Stimulated activated CD8-positive, alpha-beta memory T cell treated with anti-CD3 and anti-CD28 coated beads, Interleukin-12 subunit alpha, Interleukin-12 subunit beta, amount 100 ng/mL, for 4 hours (primary cell): Measurements from ENCODE around the gene DCAF17.
"Not testable (repeated sequence)": the region's sequence is repeated elsewhere in the genome, so short reads cannot be mapped to it uniquely, and the experiment has no call there.

ENCODE experiments used
- DNase-seq: peaks from one replicate; pipeline ENCODE4 v3.0.0-alpha.2; 2020; ENCODE audit warnings: low read depth

DCAF17 gene

DNA sequence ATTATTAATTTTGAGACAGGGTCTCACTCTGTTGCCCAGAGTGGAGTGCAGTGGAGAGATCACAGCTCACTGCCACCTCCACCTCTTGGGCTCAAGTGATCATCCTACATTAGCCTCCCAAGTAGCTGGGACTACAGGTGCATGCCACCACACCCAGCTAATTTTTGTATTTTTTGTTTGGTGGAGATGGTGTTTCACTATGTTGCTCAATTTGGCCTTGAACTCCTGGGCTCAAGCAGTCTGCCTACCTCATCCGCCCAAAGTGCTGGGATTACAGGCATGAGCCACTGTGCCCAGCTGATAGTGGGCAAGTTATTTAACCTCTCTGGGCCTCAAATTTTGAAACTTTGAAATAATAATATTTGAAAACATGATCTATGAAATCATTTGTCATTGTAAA lies 26.5 kb downstream of the DCAF17 start:
- DNase-seq: no peak

DNA sequence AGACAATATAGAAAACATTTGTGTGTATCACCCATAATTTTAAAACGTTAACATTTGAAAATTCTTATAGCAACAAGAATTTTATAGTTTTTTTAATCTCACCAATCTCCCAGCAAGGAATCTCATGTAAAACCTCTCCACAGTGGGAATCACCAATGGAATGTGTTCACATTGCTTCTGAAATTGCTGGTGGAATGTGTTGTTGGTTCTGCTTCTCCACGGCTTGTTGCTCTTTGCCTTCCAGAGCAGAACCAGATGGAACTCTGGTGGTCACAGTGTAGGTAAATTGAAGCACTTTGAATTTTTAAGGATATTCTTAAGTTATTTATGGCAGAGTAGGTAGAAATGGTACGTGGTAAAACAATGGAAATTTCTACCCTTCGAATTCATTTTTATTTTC lies 35.1 kb downstream of the DCAF17 start:
- DNase-seq: no peak

DNA sequence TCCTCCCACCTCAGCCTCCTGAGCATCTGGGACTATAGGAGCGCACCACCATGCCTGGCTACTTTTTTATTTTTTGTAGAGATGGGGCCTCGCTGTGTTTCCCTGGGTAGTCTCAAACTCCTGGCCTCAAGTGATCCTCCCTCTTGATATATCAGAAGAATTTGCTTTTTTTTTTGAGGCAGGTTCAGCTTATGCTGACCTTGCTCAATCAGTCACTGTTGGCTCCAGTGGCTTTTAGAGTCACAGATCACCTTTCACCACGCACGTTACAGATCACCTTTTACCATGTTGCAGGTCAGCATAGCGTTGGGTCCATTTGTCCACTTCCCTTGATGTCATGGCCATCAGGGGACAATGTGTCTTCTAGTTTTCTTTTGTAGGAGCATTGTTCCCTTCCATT lies 36.1 kb downstream of the DCAF17 start:
- DNase-seq: no peak

DNA sequence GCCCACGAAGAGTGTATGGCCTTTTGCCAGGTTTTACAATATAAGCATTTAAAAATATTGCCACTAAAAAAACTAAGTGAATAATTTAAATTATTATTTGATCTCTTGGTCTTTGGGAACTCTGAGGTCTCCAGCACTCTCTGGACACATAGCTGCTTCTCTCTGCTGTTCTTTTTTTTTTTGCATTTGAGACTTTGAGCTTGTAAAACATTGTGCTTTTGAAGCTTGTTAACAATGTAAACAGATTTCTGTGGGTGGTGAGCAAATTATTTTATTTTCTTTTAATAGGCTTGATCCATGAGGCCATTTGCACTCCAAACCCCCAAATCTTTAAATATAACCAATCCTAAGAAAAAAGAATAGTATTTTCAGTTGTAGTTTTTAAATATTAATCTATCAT lies 42.0 kb downstream of the DCAF17 start:
- DNase-seq: no peak

DNA sequence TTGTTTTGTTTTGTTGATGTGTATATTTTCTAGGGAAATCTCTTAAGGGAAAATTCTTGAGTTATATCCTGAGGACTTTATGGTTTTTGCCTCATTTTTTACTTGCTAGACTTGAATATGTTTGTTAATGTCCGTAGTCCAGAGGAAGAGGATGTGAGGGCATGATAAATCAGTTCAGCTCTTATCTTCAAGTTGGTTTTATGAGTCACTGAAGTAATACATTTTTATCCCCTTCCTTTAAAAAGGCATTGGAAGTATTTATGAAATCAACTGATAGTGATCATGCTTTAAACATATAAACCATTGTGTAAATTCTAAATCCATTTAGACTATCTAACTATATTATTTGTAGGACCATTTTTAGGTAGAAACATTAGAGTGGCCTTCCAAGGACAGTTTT lies 44.3 kb downstream of the DCAF17 start:
- no peak for DNase-seq

DNA sequence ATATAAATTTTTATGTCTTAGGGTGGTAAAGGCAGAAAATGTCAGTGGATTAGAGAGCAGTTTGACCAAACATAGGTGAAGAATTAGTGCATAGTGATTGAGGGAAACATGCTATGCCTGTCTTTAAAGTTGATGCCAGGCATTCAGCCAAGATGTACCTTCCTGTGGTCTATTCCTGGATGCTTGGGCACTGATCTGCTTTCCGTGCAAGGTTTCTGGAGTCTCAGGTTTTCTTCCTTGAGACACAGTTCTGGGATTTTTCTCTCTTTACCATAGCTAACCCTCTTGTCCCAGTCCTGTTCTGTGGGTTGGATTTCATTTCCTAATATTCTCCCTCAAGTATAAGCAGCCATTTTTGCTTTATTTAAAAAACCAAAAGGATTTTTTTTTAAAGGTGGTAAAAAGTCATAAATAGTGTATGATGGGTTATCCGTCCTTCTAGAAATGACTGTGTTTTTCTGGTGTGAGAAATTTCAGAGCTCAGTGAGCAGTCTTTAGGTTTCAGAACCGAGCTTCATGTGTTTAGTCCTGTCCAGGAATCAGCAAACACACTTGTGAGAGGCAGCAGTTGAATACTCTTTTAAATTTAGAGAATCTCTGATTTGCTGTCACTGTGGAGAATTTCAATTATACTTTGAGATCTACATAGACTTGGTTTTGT lies 45.3 kb downstream of the DCAF17 start:
- no peak for DNase-seq

DNA sequence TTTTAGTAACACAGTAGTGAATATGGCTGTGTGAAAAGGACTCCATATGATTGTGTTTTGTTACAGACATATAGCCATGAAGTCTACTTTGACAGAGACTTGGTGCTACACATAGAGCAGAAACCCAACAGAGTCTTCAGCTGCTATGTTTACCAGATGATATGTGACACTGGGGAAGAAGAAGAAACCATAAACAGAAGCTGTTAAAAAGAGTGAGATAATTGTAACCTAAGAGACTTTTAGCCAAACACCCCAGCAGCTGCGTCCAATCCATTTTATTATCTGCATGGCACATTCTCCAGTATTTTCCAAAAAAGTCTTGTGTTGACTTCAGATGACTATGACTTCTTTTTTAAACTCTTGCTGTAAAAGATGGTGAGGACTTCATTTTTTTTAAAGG lies 46.9 kb downstream of the DCAF17 start:
- no peak for DNase-seq

DNA sequence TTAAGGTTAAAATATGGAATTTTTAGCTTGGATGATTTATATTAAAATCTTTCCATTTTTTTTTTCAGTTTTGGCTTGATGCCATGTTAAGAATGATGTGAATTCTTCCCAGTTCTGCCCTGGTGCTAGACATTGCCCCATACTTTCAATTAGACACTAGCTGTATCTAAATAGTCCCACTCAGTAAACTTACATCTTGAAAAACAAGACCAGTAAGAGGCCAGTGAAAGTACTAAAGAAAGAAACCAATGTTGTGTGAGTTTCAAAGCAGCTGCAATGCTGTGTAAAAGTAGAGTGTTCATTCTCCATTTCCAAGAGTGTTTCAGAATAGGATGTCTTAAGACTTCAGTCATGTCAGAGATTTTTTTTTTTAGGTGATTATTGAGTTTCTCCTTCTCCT lies 48.3 kb downstream of the DCAF17 start:
- DNase-seq: no peak

DNA sequence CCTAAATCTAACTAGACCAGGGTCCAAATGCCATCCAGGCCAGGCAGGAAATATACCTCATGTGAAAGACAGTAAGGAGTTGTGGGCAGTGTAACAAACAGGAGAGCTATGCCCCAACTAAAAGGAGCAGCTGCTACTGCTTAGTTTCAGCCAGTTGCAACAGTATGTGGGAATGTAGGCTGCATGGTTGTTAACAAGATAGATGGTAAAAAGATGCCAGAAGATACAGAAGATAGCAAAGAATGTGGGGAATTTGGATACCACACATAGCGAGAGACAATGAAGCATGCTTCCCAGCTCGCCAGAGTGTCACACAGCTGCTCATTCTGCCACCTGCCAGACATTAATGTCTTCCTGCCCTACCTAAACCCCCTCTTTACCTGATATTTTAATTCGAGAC lies 48.9 kb downstream of the DCAF17 start:
- DNase-seq: no peak

DNA sequence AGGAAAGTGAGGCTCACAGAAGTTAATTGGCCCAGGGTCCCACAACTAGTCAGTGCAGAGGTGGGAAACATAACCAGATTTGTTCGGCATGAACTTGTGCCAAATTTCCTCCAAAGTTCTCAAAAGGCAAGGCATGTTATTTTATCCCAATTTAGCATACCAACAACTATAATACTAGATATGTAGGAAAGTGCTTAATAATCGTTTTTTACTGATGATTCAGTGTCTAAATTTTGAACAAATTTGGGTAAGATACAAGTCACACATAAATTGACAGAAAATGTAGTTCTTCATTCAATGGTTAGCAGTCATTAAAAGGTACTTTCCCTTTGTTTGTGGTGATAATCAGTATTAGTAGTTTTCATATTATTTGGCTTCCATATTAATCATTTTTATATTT lies 49.8 kb downstream of the DCAF17 start:
- DNase-seq: no peak

DNA sequence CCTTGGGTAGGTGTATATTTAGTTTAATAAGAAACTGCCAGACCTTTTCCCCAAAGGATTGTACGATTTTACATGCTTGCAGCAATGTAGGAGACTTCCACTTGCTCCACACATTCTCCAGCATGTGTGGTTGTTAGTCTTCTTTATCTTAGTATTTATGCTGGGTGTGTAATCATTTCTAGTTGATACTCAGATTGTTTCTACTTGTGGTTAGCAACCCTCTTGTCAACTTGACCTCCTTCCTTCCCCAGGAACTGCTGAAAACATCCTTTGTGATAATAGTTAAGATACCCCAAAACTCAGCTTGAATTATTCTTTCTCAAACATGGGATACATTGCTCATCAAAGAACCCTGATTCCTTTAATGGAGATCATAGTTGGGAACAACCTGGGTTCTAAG lies 51.1 kb downstream of the DCAF17 start:
- DNase-seq: no peak

DNA sequence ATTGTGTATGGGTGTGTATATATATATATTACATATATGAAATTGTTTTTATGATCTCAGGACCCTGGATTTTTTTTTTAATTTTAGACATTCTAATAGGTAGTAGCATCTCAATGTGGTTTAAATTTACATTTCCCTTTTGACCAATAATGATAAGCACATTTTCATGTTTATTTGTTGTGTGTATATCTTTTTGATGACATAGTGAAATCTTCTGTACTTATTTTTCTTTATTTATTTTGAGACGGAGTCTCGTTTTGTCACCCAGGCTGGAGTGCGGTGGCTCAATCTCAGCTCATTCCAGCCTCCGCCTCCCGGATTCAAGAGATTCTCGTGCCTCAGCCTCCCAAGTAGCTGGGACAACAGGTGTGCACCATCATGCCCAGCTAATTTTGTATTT lies 53.2 kb downstream of the DCAF17 start:
- no peak for DNase-seq

DNA sequence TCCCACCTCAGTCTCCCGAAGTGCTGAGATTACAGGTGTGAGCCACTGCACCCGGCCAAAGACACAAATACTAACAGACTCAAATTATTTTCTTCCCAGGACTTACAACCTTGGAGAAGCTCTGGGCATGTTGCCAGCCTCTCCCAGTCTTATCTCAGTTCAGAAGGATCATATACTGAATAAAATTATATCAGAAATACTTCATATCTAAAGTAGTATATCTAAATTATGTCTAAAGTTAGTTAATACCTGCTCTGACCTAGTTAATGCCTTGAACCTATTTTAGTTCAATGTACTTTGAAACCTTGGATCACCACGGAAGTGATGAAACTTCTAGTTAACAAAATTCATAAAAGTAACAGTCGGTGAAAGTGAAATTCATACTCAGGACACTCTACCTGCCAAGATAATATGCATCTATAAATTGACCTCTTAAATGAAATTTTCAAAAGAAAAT lies 53.8 kb downstream of the DCAF17 start:
- no peak for DNase-seq

DNA sequence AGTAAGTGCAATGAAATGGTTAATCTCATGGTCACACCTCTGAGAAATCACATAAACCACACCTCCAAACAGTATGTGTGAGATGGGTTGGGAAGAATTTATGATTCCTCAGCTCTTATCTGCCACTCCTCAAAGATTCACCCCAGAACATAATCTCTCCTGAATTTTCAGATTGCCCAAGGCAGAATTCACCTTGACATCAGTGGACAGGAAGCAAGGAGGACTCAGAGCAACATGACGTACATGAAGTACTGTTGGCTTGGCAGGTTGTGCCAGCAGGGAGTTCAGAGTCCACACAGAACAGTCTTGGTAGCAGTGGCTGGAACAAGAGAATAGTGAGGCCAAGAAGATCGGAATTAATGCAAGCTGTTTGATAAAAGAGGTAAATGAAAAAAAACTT lies 56.6 kb downstream of the DCAF17 start:
- DNase-seq: no peak

DNA sequence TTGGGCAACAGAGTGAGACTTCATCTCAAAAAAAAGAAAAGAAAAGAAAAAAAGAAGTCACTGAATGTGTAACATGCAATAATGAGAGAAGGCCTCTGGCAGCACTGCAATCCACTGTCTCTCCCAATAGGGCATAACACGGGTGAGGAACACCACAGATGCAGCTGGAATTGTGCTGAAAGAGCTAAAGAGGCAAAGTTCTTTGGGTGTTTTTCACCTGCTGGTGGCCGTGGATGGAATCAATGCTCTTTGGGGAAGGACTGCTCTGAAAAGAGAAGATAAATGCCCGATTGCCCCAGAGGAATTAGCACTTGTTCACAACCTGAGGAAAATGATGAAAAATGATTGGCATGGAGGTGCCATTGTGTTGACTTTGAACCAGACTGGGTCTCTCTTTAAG lies 57.3 kb downstream of the DCAF17 start:
- DNase-seq: no peak

DNA sequence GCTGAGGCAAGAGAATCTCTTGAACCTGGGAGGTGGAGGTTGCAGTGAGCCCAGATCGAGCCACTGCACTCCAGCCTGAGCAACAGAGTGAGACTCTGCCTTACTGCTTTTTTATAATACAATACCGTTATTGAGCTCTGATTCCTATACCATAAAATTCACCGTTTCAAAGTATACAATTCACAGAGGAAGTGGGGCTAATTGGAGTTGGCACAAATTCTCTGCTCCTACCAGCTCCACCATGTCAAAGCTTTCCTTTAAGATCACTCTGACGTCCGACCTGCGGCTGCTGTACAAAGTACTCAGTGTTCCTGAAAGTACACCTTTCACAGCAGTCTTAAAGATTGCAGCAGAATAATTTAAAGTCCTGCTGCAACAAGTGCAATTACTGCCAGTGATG lies 58.6 kb downstream of the DCAF17 start:
- no peak for DNase-seq

DNA sequence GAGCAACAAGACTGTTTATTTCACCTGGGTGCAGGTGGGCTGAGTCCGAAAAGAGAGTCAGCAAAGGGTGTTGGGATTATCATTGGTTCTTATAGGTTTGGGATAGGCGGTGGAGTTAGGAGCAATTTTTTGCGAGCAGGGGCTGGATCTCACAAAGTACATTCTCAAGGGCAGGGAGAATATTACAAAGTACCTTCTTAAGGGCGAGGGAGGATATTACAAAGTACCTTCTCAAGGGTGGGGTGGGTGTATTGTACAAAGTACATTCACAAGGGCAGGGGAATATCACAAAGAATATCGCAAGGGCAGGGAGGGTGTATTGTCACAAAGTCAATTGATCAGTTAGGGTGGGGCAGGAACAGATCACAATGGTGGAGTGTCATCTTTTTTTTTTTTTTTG lies 63.6 kb downstream of the DCAF17 start:
- not testable (repeated sequence) for DNase-seq

DNA sequence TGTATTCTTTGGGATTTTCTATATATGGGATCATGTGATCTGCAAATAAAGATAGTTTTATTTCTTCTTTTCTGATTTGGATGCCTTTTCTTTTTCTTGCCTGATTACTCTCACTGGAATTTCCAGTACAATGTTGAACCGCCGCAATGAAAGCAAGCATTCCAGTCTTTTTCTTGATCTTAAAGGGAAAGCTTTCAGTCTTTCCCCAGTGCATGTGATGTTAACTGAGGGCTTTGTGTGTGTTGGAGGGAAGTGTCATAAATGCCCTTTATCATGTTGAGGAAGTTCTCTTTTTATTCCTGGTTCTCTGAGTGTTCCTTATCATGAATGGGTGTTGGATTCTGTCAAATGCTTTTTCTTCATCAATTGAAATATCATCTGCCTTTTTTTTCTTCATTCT lies 71.3 kb downstream of the DCAF17 start:
- no peak for DNase-seq

DNA sequence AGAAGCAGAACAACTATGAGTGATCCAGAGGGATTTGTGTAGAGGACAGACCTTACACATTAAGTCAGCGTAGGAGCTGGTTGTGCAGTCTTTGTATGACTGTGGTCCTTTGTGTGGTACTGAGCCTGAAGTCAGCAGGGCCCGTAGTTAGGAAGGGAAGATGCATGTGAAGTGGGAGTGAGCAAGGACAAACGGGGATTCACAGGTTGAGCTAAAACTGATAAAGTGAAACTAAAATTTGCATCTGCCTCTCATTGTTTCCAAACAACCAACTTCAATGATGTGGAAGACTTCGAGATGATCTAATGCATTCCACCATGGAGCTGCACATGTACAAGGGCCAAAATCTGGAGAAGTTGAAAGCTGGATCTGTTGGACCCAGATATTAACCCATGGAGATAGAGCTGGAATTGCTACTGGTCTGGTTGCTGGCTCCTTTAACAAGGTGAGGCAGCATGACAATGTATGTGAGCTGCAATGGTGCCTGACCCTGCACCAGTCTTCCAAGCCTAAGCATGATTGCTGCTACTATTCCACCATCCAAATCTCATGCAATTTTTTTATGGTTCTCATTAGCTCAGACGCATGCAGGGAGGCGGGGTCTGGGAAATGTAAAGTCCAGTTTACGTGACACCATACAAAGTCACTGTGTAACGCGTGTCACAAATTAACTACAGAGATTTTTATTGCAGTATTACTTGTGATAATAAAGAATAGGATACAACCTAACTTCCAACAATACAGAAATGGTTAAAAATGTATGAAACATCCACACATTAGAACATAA lies 76.1 kb downstream of the DCAF17 start:
- no peak for DNase-seq

DNA sequence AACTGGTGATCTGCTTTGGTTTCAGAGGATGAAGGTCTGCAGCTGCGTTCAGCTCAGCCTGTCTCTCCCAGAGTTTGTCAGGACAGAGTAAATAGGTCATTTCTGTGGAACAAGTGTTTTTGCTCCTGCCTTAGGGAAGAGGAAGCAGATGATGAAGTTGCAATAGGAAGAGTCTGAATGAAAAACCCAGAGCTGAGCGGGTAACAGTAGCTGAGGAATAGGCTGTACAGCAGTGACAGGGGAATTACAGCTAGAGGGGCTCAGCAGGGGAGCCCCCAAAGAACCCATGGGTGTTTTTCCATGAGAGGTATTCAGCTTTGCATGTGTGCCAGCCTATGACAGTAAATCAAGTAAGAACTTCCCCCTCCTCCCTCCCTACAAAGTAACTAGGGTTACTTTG lies 78.0 kb downstream of the DCAF17 start:
- no peak for DNase-seq

DNA sequence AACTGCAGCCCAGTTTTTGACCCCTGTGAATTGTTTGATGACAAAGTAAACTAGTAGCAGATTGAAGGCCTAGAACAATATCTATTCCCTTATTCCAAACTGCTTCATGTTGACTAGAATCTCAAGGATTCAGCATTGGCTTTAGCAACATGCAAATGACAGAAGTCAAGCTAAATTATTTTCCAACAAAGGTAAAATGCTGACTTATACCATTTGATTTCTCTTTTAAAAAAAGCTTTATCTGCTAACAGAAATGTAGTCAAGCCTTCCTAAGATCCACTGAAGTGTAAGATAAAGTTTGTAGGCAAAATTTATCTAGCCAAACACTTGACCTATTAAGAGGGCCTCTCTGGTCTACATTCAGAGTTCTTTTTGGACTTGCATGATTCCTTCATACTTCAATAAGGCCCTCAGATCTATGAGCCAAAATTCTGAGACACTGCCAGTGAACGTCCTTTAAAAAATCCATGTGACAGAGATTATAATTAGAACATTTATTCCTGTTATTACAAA lies 78.7 kb downstream of the DCAF17 start:
- DNase-seq: no peak

DNA sequence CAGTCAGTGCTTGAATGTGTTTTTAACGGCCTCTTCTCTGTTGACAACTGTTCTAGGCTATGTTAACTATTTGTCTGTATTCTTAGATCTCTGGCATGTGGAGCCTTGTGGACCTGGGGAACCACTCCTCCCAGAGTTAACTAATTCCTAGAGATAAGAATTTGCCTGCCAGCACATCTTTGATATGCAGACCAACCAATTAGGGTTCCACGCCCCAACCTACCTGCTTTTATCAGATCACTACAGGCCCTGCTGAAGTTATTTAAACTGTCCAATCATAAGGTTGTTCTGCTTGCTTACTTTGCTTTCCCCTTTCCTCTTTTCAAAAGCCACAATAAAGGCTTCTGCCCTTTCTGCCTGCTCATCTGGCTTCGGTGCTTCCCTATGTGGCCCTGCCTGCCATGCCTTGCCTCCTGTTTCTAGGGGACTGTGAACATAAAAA lies 79.7 kb downstream of the DCAF17 start:
- DNase-seq: no peak

DNA sequence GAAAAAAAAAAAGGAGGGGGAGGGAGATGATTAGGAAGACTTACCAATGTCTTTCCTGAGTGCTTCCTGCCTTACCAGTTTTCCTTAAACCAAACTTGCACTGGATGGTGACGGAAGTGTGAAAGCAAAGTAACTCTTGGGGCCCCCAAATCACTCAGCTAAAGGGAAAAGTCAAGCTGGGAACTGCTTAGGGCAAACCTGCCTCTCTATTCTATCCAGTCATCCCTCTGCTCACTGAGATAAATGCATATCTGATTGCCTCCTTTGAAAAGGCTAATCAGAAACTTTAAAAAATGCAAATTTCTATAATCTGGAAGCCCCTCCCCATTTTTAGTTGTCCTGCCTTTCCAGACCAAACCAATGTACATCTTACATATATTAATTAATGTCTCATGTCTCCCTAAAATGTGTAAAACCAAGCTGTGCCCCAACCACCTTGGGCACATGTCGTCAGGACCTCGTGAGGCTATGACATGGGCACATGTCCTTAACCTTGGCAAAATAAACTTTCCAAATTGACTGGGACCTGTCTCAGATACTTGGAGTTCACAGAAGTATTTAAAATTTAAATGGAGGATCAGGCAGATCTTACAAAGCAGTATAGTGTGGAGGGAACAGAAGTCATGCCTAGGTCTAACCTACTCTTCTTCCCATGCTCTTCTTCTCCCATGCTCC lies 81.0 kb downstream of the DCAF17 start:
- DNase-seq: no peak
